Suppressor macrophage treated with lipopolysaccharide for 1 hour (primary cell): Measurements from ENCODE around the gene GTPBP8.

Source experiments
- DNase-seq, 3 donors: peaks; one replicate each; pipeline ENCODE4 v3.0.0-alpha.2; 2020 to 2022

Gene GTPBP8

GRCh38 chr3:112990672-112991602 is at the start of gene GTPBP8:
TSS of gene GTPBP8 (plus strand) at chr3:112990984. CDS start at chr3:112991000, 16 bp downstream.
- DNase-seq: peak; percentile 91 to 94 (median 93)

GRCh38 chr3:112948346-112948838 is 42.4 kb upstream of the GTPBP8 start:
- DNase-seq: no peak

GRCh38 chr3:112956351-112956750 is 34.4 kb upstream of the GTPBP8 start:
- DNase-seq: peak in 2 of 3 donors; percentile 46 to 47

- DNase-seq: peak; percentile 69 to 83 (median 81)
Measured at GRCh38 chr3:112958811-112959560, 31.8 kb upstream of the GTPBP8 start.

GRCh38 chr3:112963683-112964082 is 27.1 kb upstream of the GTPBP8 start:
- DNase-seq: no peak

- DNase-seq: peak in 1 of 3 donors; percentile 33
Measured at GRCh38 chr3:112965656-112966055, 25.1 kb upstream of the GTPBP8 start.

- peak; percentile 42 to 68 (median 63) for DNase-seq
Measured at GRCh38 chr3:112966633-112967032, 24.2 kb upstream of the GTPBP8 start.

- DNase-seq: no peak
Measured at GRCh38 chr3:112967425-112967824, 23.4 kb upstream of the GTPBP8 start.

GRCh38 chr3:112967828-112968227 is 23.0 kb upstream of the GTPBP8 start:
- peak; percentile 52 to 91 (median 90) for DNase-seq

- DNase-seq: no peak
Measured at GRCh38 chr3:112972158-112972557, 18.6 kb upstream of the GTPBP8 start.

- DNase-seq: peak; percentile 77 to 81 (median 79)
Measured at GRCh38 chr3:112973325-112974177, 17.2 kb upstream of the GTPBP8 start.

- no peak for DNase-seq
Measured at GRCh38 chr3:112974178-112974517, 16.6 kb upstream of the GTPBP8 start.

- no peak for DNase-seq
Measured at GRCh38 chr3:112974894-112975293, 15.9 kb upstream of the GTPBP8 start, which contains the start of gene CD200R1. TSS of gene CD200R1 (minus strand) at chr3:112975103. CDS start at chr3:112974857, 246 bp downstream.

GRCh38 chr3:112976001-112976400 is 14.8 kb upstream of the GTPBP8 start:
- no peak for DNase-seq

- no peak for DNase-seq
Measured at GRCh38 chr3:112976953-112977352, 13.8 kb upstream of the GTPBP8 start.

- DNase-seq: peak; percentile 64 to 81 (median 68)
Measured at GRCh38 chr3:112979244-112979832, 11.4 kb upstream of the GTPBP8 start.

- no peak for DNase-seq
Measured at GRCh38 chr3:112980080-112980479, 10.7 kb upstream of the GTPBP8 start.

- peak in 2 of 3 donors; percentile 61 to 71 for DNase-seq
Measured at GRCh38 chr3:112982710-112983109, 8.1 kb upstream of the GTPBP8 start.

GRCh38 chr3:112984485-112984884 is 6.3 kb upstream of the GTPBP8 start:
- DNase-seq: no peak

- no peak for DNase-seq
Measured at GRCh38 chr3:112987710-112988334, 3.0 kb upstream of the GTPBP8 start.

GRCh38 chr3:112995800-112996199 is 5.0 kb downstream of the GTPBP8 start:
- no peak for DNase-seq

GRCh38 chr3:113000691-113001090 is 9.9 kb downstream of the GTPBP8 start:
- DNase-seq: no peak
